Measurements from ENCODE around the gene LIPI. TPM values are rescaled to one million over a fixed set of nuclear protein-coding genes. Genes with fewer than 3 reads are reported as not detected.

Gene LIPI
- total RNA-seq, 1 experiment from 2014 or later: not detected

GRCh38 chr21:14236180-14236579 is 25.4 kb upstream of the LIPI start:
- H3K4ac ChIP-seq (ENCODE audit: low read depth, low read length): no peak overlapping the region
- H3K23me2 ChIP-seq (ENCODE audit: insufficient read length, low read depth, low read length, poor library complexity, severe bottlenecking): no peaks in the 10 kb centered on the region
- H3K79me1 ChIP-seq (ENCODE audit: insufficient read depth, low read depth, low read length, poor library complexity, severe bottlenecking): no peaks in the 10 kb centered on the region
- no peak overlapping the region for H4K91ac ChIP-seq (ENCODE audit: insufficient read length, low read depth, low read length)
- H4K5ac ChIP-seq (ENCODE audit: insufficient read length, low read depth, low read length): no peak overlapping the region
- no peak overlapping the region for H3K56ac ChIP-seq (ENCODE audit: insufficient read length, low read depth, low read length)
- Mint-ChIP-seq H3K36me3 (ENCODE audit: insufficient read depth in 1 of 3, low read depth in 3 of 3) (peaks cover 0 to 2% (median 0%) of the 10 kb centered on the region in 3 experiments; a peak in 3 of 7 replicates), H3K4me3 (no peak overlapping the region), H3K4me1 (no peaks in the 10 kb centered on the region), H3K9me3 (peaks cover 67 to 70% of the 10 kb centered on the region in 2 experiments), H3K27me3 (ENCODE audit: low read depth) (no peaks in the 10 kb centered on the region), H3K27ac (no peak overlapping the region)
- H2BK15ac ChIP-seq (ENCODE audit: low read depth, low read length): no peak overlapping the region
- no peak overlapping the region for H2BK120ac ChIP-seq (ENCODE audit: low read depth, low read length, poor library complexity, severe bottlenecking)
- H2AK5ac ChIP-seq (ENCODE audit: insufficient read length, low read length): no peak overlapping the region
- H4K20me1 ChIP-seq (ENCODE audit: control insufficient read depth, insufficient read depth, insufficient read length): no peaks in the 10 kb centered on the region
- no peak overlapping the region for H2BK5ac ChIP-seq (ENCODE audit: insufficient read length, low read length)
- DNase-seq: no peak
- no peak overlapping the region for H3K9ac ChIP-seq (ENCODE audit: extremely low read depth, insufficient read length, low read length)
- H3K27me3 ChIP-seq (ENCODE audit: insufficient read depth, low read length): no peaks in the 10 kb centered on the region
- H3K9me3 ChIP-seq (ENCODE audit: control insufficient read depth, low read depth, low read length): no peaks in the 10 kb centered on the region
- no CpG with 5 or more reads among the region's 3 CpGs for WGBS (ENCODE audit: extremely low coverage, insufficient read length, low lambda C conversion rate)
- H4K8ac ChIP-seq (replicated peaks; ENCODE audit: insufficient read length, low read depth, low read length): no peak overlapping the region
- H3K27ac ChIP-seq (ENCODE audit: insufficient read length, low read depth, low read length): no peak overlapping the region
- H3K23ac ChIP-seq (ENCODE audit: insufficient read length, low read depth, low read length): no peak overlapping the region
- H2AFZ ChIP-seq (ENCODE audit: low read length): no peak overlapping the region
- no peaks in the 10 kb centered on the region; the same call in 1 of the 2 replicates for H3K4me1 ChIP-seq (ENCODE audit: insufficient read depth, low read length)
- TF ChIP-seq, protein P1, sequence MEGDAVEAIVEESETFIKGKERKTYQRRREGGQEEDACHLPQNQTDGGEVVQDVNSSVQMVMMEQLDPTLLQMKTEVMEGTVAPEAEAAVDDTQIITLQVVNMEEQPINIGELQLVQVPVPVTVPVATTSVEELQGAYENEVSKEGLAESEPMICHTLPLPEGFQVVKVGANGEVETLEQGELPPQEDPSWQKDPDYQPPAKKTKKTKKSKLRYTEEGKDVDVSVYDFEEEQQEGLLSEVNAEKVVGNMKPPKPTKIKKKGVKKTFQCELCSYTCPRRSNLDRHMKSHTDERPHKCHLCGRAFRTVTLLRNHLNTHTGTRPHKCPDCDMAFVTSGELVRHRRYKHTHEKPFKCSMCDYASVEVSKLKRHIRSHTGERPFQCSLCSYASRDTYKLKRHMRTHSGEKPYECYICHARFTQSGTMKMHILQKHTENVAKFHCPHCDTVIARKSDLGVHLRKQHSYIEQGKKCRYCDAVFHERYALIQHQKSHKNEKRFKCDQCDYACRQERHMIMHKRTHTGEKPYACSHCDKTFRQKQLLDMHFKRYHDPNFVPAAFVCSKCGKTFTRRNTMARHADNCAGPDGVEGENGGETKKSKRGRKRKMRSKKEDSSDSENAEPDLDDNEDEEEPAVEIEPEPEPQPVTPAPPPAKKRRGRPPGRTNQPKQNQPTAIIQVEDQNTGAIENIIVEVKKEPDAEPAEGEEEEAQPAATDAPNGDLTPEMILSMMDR (conservative IDR thresholded peaks at IDR 0.05): no peak
- H3K4me2 ChIP-seq (ENCODE audit: insufficient read depth, insufficient read length, low read length): no peak overlapping the region
- H2BK12ac ChIP-seq (ENCODE audit: insufficient read length, low read depth, low read length): no peak overlapping the region
- H3T11ph ChIP-seq (ENCODE audit: low read length): no peak overlapping the region
- H3K79me2 ChIP-seq (ENCODE audit: insufficient read depth, low read length): no peaks in the 10 kb centered on the region
- no peak overlapping the region for H3K18ac ChIP-seq (ENCODE audit: insufficient read length, low read depth, low read length)
- no peak overlapping the region for H3K14ac ChIP-seq (ENCODE audit: insufficient read depth, low read length)
- no peak overlapping the region for H2BK20ac ChIP-seq (ENCODE audit: low read depth, low read length, poor library complexity, severe bottlenecking)
